ENCODE data around the gene PRAMEF17.
"Not testable (repeated sequence)": the region's sequence is repeated elsewhere in the genome, so short reads cannot be mapped to it uniquely, and the experiment has no call there.

DNA sequence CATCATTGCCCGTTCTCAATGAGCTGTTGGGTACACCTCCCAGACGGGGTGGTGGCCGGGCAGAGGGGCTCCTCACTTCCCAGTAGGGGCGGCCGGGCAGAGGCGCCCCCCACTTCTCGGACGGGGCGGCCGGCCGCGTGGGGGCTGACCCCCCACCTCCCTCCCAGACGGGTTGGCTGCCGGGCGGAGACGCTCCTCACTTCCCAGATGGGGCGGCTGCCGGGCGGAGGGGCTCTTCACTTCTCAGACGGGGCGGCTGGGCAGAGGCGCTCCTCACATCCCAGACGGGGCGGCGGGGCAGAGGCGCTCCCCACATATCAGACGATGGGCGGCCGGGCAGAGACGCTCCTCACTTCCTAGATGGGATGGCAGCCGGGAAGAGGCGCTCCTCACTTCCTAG lies 5.3 kb downstream of the PRAMEF17 start:
- not testable (repeated sequence) for TF ChIP-seq POLR2A (IDR thresholded peaks at IDR 0.05)
- TF ChIP-seq, protein P1, sequence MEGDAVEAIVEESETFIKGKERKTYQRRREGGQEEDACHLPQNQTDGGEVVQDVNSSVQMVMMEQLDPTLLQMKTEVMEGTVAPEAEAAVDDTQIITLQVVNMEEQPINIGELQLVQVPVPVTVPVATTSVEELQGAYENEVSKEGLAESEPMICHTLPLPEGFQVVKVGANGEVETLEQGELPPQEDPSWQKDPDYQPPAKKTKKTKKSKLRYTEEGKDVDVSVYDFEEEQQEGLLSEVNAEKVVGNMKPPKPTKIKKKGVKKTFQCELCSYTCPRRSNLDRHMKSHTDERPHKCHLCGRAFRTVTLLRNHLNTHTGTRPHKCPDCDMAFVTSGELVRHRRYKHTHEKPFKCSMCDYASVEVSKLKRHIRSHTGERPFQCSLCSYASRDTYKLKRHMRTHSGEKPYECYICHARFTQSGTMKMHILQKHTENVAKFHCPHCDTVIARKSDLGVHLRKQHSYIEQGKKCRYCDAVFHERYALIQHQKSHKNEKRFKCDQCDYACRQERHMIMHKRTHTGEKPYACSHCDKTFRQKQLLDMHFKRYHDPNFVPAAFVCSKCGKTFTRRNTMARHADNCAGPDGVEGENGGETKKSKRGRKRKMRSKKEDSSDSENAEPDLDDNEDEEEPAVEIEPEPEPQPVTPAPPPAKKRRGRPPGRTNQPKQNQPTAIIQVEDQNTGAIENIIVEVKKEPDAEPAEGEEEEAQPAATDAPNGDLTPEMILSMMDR (IDR thresholded peaks at IDR 0.05): not testable (repeated sequence)
